Lower leg skin (tissue), 4 donors: ENCODE results near the gene AGBL5. TPM values are rescaled to one million over a fixed set of nuclear protein-coding genes. Genes with fewer than 3 reads are reported as not detected.

Experiments used
- DNase-seq, 2 donors: peaks; one replicate each; pipeline ENCODE4 v3.0.0-alpha.2; 2019; ENCODE audit warnings: low spot score in 2 of 2
- H3K4me3 ChIP-seq: fragments of 200-600 bp; sonication (generic); 2 replicates; pipeline ENCODE4 v1.5.1; 2017; ENCODE audit warnings: mild to moderate bottlenecking, low read depth; ENCODE audit not compliant: poor library complexity, severe bottlenecking
- CTCF ChIP-seq, 3 donors: fragments of 450-650 bp; IDR thresholded peaks; one replicate each; pipeline ENCODE4 v1.5.1; 2016; ENCODE audit warnings: antibody characterized with exemption in 3 of 3, mild to moderate bottlenecking in 3 of 3, moderate library complexity in 2 of 3
- POLR2A ChIP-seq, 2 donors: fragments of 450-650 bp; IDR thresholded peaks; one replicate each; pipeline ENCODE4 v1.6.1; 2016 to 2017; ENCODE audit warnings: antibody characterized with exemption in 2 of 2, mild to moderate bottlenecking in 1 of 2, moderate library complexity in 1 of 2
- WGBS, 2 donors: methylation state at CpG; one replicate each; pipeline ENCODE4 v1.1.5; 2018; 5-methylcytosine and 5-hydroxymethylcytosine counted together
- intact Hi-C: fragments of 100-400 bp; cut with DNase I; formaldehyde crosslinking; loops from one replicate; pipeline ENCODE4 v1.15.0; 2023; ENCODE audit warnings: low total_unique reads
- total RNA-seq, 4 donors: library from RNA; depleted of rRNA; stranded (reverse); fragments of >200 nt; gene quantifications; one replicate each; pipeline ENCODE4 v1.1.0, GENCODE V29; 2016

Gene AGBL5
- total RNA-seq, 4 donors from 2014 or later: 9.4 to 17.0 (median 16.4) TPM

- 91 to 92% methylated on average over 9 of the region's 9 CpGs for WGBS, 2 donors
- TF ChIP-seq CTCF (IDR thresholded peaks at IDR 0.05) (no peak), POLR2A (IDR thresholded peaks at IDR 0.05) (no peak)
- DNase-seq: no peak
- intact Hi-C loops: loop anchor here (5.0 kb wide), 1 partner anchor 57 kb away; no protein-coding TSS in a partner anchor
- no peak overlapping the region for H3K4me3 ChIP-seq
Observed at GRCh38 chr2:27019459-27019858, 32.0 kb upstream of the AGBL5 start.

GRCh38 chr2:27019931-27020855 is 31.3 kb upstream of the AGBL5 start:
- 63 to 71% methylated on average over 9 of the region's 9 CpGs for WGBS, 2 donors
- no peak for DNase-seq
- no peak overlapping the region for H3K4me3 ChIP-seq
- no peak for TF ChIP-seq POLR2A (IDR thresholded peaks at IDR 0.05)
- TF ChIP-seq CTCF (IDR thresholded peaks at IDR 0.05): no peak
- intact Hi-C loops: loop anchor here (5.0 kb wide), 1 partner anchor 58 kb away; no protein-coding TSS in a partner anchor

- H3K4me3 ChIP-seq: no peak overlapping the region
- no peak for DNase-seq
- intact Hi-C loops: no loop called here
- 50 to 53% methylated on average over 11 of the region's 11 CpGs for WGBS, 2 donors
- no peak for TF ChIP-seq CTCF (IDR thresholded peaks at IDR 0.05)
- TF ChIP-seq POLR2A (IDR thresholded peaks at IDR 0.05): no peak
Observed at GRCh38 chr2:27021253-27022049, 30.0 kb upstream of the AGBL5 start.

GRCh38 chr2:27023740-27024139 is 27.7 kb upstream of the AGBL5 start:
- WGBS, 2 donors: 93 to 96% methylated on average over 7 of the region's 7 CpGs
- DNase-seq: no peak
- TF ChIP-seq POLR2A (IDR thresholded peaks at IDR 0.05) (no peak), CTCF (IDR thresholded peaks at IDR 0.05) (no peak)
- H3K4me3 ChIP-seq: no peak overlapping the region
- intact Hi-C loops: no loop called here

GRCh38 chr2:27024188-27024587 is 27.3 kb upstream of the AGBL5 start:
- WGBS, 2 donors: 87 to 88% methylated on average over 18 of the region's 18 CpGs
- no peak overlapping the region for H3K4me3 ChIP-seq

More at GRCh38 chr2:27024188-27024587, 27.3 kb upstream of the AGBL5 start:
- intact Hi-C loops: no loop called here
- TF ChIP-seq CTCF (IDR thresholded peaks at IDR 0.05): no peak
- no peak for TF ChIP-seq POLR2A (IDR thresholded peaks at IDR 0.05)
- no peak for DNase-seq
